HepG2 (cell line): ENCODE results near the gene ZMIZ1. TPM values are rescaled to one million over a fixed set of nuclear protein-coding genes. Genes with fewer than 3 reads are reported as not detected.

Experiments
- ATAC-seq: fragments of 200-7000 bp; cut with Tn5 transposase; 3 replicates; pipeline ENCODE4 v1.9.1; 2020; ENCODE audit warnings: mild to moderate bottlenecking, moderate library complexity
- BruUV-seq: library from RNA; stranded (reverse); fragments of 400-500 nt; replicated peaks from 2 replicates; lab custom pipeline; 2021; lab: Mats Ljungman, UMichigan
- CTCF ChIA-PET: fragments of 300-600 bp; formaldehyde crosslinking; extraction: SDS; loops from one replicate; lab custom pipeline; 2021; ENCODE audit warnings: low total read pairs, inconsistent platforms, low intra/inter-chr PET ratio; lab: Yijun Ruan, JAX
- POLR2A ChIA-PET: fragments of 350-600 bp; sonication (Branson Sonifier 250); formaldehyde crosslinking; loops from one replicate; lab custom pipeline; 2020; ENCODE audit warnings: antibody characterized with exemption, inconsistent platforms; lab: Yijun Ruan, JAX
- DNase-seq: peaks from one replicate; pipeline ENCODE4 v3.0.0-alpha.2; 2015; ENCODE audit warnings: low spot score
- FAIRE-seq: peaks from 3 replicates; lab custom pipeline; 2011; peaks lifted over from hg19 to GRCh38; lab: Jason Lieb, UNC
- H2AFZ ChIP-seq: one replicate; pipeline ENCODE4 v1.6.1; 2011; ENCODE audit warnings: low read length, inconsistent platforms
- H3K27ac ChIP-seq: fragments of 300-600 bp; 3 replicates; pipeline ENCODE4 v1.8.0; 2011; ENCODE audit warnings: mixed run types, mild to moderate bottlenecking, mixed read lengths, low read length, inconsistent platforms; ENCODE audit not compliant: insufficient read depth; ENCODE audit errors: extremely low read length
- H3K27me3 ChIP-seq, 2 experiments: fragments of 200-600 bp in 1 of 2; 2 replicates in 1 of 2; 3 replicates in 1 of 2; pipeline versions ENCODE4 v1.6.0 to v1.8.0; 2011; ENCODE audit warnings: low read length in 2 of 2, mild to moderate bottlenecking in 2 of 2, moderate library complexity in 2 of 2, inconsistent platforms in 1 of 2; ENCODE audit not compliant: insufficient read depth in 2 of 2, control insufficient read depth in 1 of 2
- H3K36me3 ChIP-seq, 2 experiments: fragments of 200-600 bp in 1 of 2; replicated peaks in 1 of 2; 2 replicates in 1 of 2; 3 replicates in 1 of 2; pipeline versions ENCODE4 v1.5.1 to v1.8.0; 2011; ENCODE audit warnings: low read length in 2 of 2, inconsistent platforms in 1 of 2; ENCODE audit not compliant: insufficient read depth in 2 of 2, control insufficient read depth in 1 of 2
- H3K4me1 ChIP-seq: 2 replicates; pipeline ENCODE4 v1.5.1; 2012; ENCODE audit warnings: low read length, inconsistent platforms; ENCODE audit not compliant: insufficient read depth
- H3K4me2 ChIP-seq: 2 replicates; pipeline ENCODE4 v1.6.0; 2011; ENCODE audit warnings: low read depth, low read length, inconsistent platforms
- H3K4me3 ChIP-seq, 3 experiments: fragments of 200-600 bp in 1 of 3; sonication (generic), shearing (Covaris generic) in 1 of 3; replicated peaks in 1 of 3; 2 replicates each; pipeline ENCODE4 v1.5.1; 2011 to 2016; ENCODE audit warnings: low read length in 3 of 3, inconsistent platforms in 2 of 3, low read depth in 2 of 3, mild to moderate bottlenecking in 2 of 3, control low read depth in 1 of 3, mixed read lengths in 1 of 3; ENCODE audit not compliant: insufficient read depth in 1 of 3
- H3K79me2 ChIP-seq: one replicate; pipeline ENCODE4 v1.6.1; 2011; ENCODE audit warnings: low read length, inconsistent platforms; ENCODE audit not compliant: insufficient read depth
- H3K9ac ChIP-seq: 2 replicates; pipeline ENCODE4 v1.6.0; 2011; ENCODE audit warnings: mild to moderate bottlenecking, low read depth, low read length, inconsistent platforms; ENCODE audit not compliant: insufficient read depth
- H3K9me3 ChIP-seq: 2 replicates; pipeline ENCODE4 v1.5.1; 2012; ENCODE audit warnings: mild to moderate bottlenecking, low read length
- H4K20me1 ChIP-seq: 2 replicates; pipeline ENCODE4 v1.6.0; 2011; ENCODE audit warnings: inconsistent platforms, mild to moderate bottlenecking, low read length, moderate library complexity; ENCODE audit not compliant: insufficient read depth
- ATF7 ChIP-seq, 2 experiments: fragments of 450-650 bp in 1 of 2; sonication (generic) in 1 of 2; formaldehyde crosslinking in 1 of 2; IDR thresholded peaks; 2 replicates each; pipeline versions ENCODE4 v1.4.0 to v1.6.1; 2016 to 2020; ENCODE audit warnings: antibody characterized with exemption in 1 of 2, mild to moderate bottlenecking in 1 of 2, missing genetic modification reagents in 1 of 2
- HOXA3 ChIP-seq: sonication (generic); formaldehyde crosslinking; IDR thresholded peaks from 2 replicates; pipeline ENCODE4 v1.5.0; 2020; ENCODE audit warnings: missing genetic modification reagents
- MAFK ChIP-seq, 2 experiments: IDR thresholded peaks in 1 of 2; conservative IDR thresholded peaks in 1 of 2; 2 replicates each; pipeline ENCODE4 v1.6.1; 2011; ENCODE audit warnings: improper control_type of control experiment in 2 of 2, low read length in 2 of 2
- MLLT10 ChIP-seq: sonication (generic); formaldehyde crosslinking; IDR thresholded peaks from 2 replicates; pipeline ENCODE4 v1.4.0; 2020; ENCODE audit warnings: missing genetic modification reagents
- NFIB ChIP-seq: sonication (generic); formaldehyde crosslinking; IDR thresholded peaks from 2 replicates; pipeline ENCODE4 v1.9.0; 2021; ENCODE audit warnings: missing genetic modification reagents, mild to moderate bottlenecking, borderline replicate concordance
- PAXIP1 ChIP-seq: sonication (generic); formaldehyde crosslinking; conservative IDR thresholded peaks from 2 replicates; pipeline ENCODE4 v1.4.0; 2020; ENCODE audit warnings: mild to moderate bottlenecking, missing genetic modification reagents, moderate library complexity
- REST ChIP-seq, 2 experiments: IDR thresholded peaks; 2 replicates each; pipeline ENCODE4 v1.6.1; 2011 to 2012; ENCODE audit warnings: low read length in 2 of 2, borderline replicate concordance in 1 of 2, low read depth in 1 of 2, mild to moderate bottlenecking in 1 of 2, moderate library complexity in 1 of 2
- SIX1 ChIP-seq: sonication (generic); formaldehyde crosslinking; IDR thresholded peaks from 2 replicates; pipeline ENCODE4 v1.4.0; 2020; ENCODE audit warnings: missing genetic modification reagents, borderline replicate concordance
- ZNF414 ChIP-seq: sonication (generic); formaldehyde crosslinking; IDR thresholded peaks from 2 replicates; pipeline ENCODE4 v1.5.0; 2020; ENCODE audit warnings: missing genetic modification reagents
- ZNF788 ChIP-seq: sonication (generic); formaldehyde crosslinking; IDR thresholded peaks from 2 replicates; pipeline ENCODE4 v1.5.0; 2020; ENCODE audit warnings: mild to moderate bottlenecking, missing genetic modification reagents, borderline replicate concordance
- whole genome bisulfite sequencing: methylation state at CpG from one replicate; pipeline ENCODE4 v1.1.6; 2017; ENCODE audit warnings: low lambda C conversion rate; 5-methylcytosine and 5-hydroxymethylcytosine counted together
- in situ Hi-C: cut with HindIII; loops from 2 replicates; pipeline ENCODE4 v1.10.0; 2017; ENCODE audit warnings: low pct_unique_long_range_greater_than_20kb; ENCODE audit not compliant: extremely low pct_ligation_motif_present
- intact Hi-C: fragments of 100-400 bp; cut with micrococcal nuclease; formaldehyde crosslinking; loops from one replicate; pipeline ENCODE4 v1.10.0; 2022; ENCODE audit not compliant: unreplicated experiment
- polyA plus RNA-seq, 8 experiments: library from polyadenylated mRNA; depleted of rRNA in 3 of 8; stranded (reverse) in 7 of 8; unstranded in 1 of 8; fragments of >200 nt; fragmentation: Illumina TruSeq in 4 of 8; extraction: Trizol in 4 of 8; gene quantifications; 2 replicates each; pipeline versions ENCODE4 v1.2.1 to v1.2.3, GENCODE V29; 2011 to 2016; ENCODE audit warnings: low read depth in 4 of 8, missing spikeins in 1 of 8, mixed read lengths in 1 of 8; ENCODE audit not compliant: insufficient read depth in 1 of 8
- total RNA-seq, 5 experiments: library from RNA; depleted of rRNA; stranded (reverse); fragments of >200 nt; fragmentation: Illumina TruSeq; extraction: Trizol; gene quantifications; 2 replicates each; pipeline ENCODE4 v1.2.3, GENCODE V29; 2016; ENCODE audit warnings: low read depth in 1 of 5

ZMIZ1 gene
- total and polyA plus RNA-seq, 2 of the 13 experiments (the other 11 are each of a cell fraction or from before 2014, with no cell fraction given), result 5.3 to 10.2 TPM

- no peak for TF ChIP-seq REST (IDR thresholded peaks at IDR 0.05; ENCODE audit: borderline replicate concordance in 1 of 2, low read depth in 1 of 2, low read length in 2 of 2)
Measured at GRCh38 chr10:79183468-79183865, 114.7 kb downstream of the ZMIZ1 start (continued).

GRCh38 chr10:79184145-79184625 is 115.4 kb downstream of the ZMIZ1 start:
- peak; percentile 44 for ATAC-seq
- no peaks in the 10 kb centered on the region for H3K9me3 ChIP-seq
- peaks cover 5% of the 10 kb centered on the region for H3K79me2 ChIP-seq
- peak overlapping the region in 1 of 3 experiments; percentile 50; a peak in 2 of 6 replicates for H3K4me3 ChIP-seq
- peak overlapping the region; percentile 68 for H3K9ac ChIP-seq
- ChIA-PET CTCF (no interaction called here), POLR2A (interaction anchor here (0.6 to 3.3 kb wide), 8 partner anchors 11 to 211 kb away, joined by 3 to 31 read pairs (median 4); no protein-coding TSS in a partner anchor)
- peaks cover 100% of the 10 kb centered on the region for H3K4me1 ChIP-seq
- peak; percentile 55 for FAIRE-seq
- H3K27me3 ChIP-seq, result no peaks in the 10 kb centered on the region
- intact Hi-C loops, result loop anchor here (2.0 kb wide), 2 partner anchors 57 to 113 kb away; no protein-coding TSS in a partner anchor
- H4K20me1 ChIP-seq, result no peaks in the 10 kb centered on the region
- no peak overlapping the region for H2AFZ ChIP-seq
- no TSS peak for BruUV-seq
- H3K27ac ChIP-seq, result peak overlapping the region; percentile 93
- peak overlapping the region; percentile 67 for H3K4me2 ChIP-seq
- H3K36me3 ChIP-seq, result peaks cover 14 to 45% of the 10 kb centered on the region in 2 experiments
- peak; percentile 77 for DNase-seq
- WGBS, result 24% methylated on average over 7 of the region's 7 CpGs
- in situ Hi-C loops, result loop anchor here (25.0 kb wide), 1 partner anchor 97 kb away; no protein-coding TSS in a partner anchor
- TF ChIP-seq MAFK (conservative IDR thresholded peaks at IDR 0.05 in 1 of 2, IDR thresholded peaks at IDR 0.05 in 1 of 2; ENCODE audit: low read length in 2 of 2) (peak; percentile 42 to 49; a peak in 3 of 4 replicates), ATF7 (IDR thresholded peaks at IDR 0.05) (no peak), ATF7 (CRISPR knock-in tag; IDR thresholded peaks at IDR 0.05) (no peak), SIX1 (no peak), ZNF788 (peak; percentile 68; the same call in 1 of the 2 replicates), ZNF414 (CRISPR knock-in tag) (no peak), MLLT10 (CRISPR knock-in tag) (no peak), NFIB (no peak), PAXIP1 (CRISPR knock-in tag) (peak; percentile 21; the same call in 1 of the 2 replicates), HOXA3 (CRISPR knock-in tag) (peak; percentile 67; the same call in 1 of the 2 replicates)
